HG03342 (cell line): Measurements from ENCODE around the gene C1QTNF12.

Source experiments
- ATAC-seq: cut with Tn5 transposase; IDR thresholded peaks from one replicate; pipeline ENCODE4 v1.9.1; 2021; ENCODE audit warnings: mild to moderate bottlenecking, moderate library complexity; ENCODE audit not compliant: unreplicated experiment

Gene C1QTNF12

GRCh38 chr1:1246577-1247340 lies at the start of gene C1QTNF12:
Gene C1QTNF12 (minus strand): TSS chr1:1246722. CDS start chr1:1246690, 32 bp downstream.
- no peak for ATAC-seq

DNA sequence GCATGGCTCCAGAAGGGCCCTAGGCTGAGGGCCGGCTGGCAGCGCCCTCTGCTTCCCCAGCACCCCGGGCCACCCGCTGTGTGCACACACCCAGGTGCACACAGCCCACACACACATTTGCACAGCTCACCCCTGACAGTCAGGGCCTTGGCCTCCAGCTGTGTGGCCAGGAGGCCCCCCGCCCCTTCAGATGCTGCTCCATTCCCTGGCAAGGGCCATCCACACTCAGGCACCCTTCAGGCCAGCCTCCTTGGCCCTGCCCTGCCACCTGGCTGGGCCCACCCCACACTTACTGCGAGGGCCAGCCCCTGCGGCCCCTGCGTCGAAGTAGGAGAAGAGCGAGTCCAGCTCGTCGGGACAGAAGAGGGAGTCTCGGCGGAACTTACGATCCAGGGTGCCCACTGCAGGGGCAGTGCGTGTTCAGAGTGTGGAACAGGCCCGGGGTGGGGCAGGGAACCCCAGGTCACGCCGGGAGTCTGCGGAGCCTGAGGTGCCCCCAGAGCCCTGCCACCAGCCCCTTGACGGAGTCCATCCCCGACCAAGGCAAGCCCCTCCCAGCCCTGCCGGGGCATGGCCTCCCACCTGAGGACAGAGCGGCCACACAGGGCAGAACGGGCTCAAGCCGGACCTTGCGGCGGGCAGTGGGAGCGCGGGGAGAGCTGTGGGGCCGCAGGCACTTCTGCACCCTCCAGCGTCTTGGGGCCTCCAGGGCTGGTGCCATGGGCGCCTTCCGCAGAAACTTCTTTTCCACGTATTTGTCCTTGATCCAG lies 48.8 kb upstream of the C1QTNF12 start:
- no peak for ATAC-seq

DNA sequence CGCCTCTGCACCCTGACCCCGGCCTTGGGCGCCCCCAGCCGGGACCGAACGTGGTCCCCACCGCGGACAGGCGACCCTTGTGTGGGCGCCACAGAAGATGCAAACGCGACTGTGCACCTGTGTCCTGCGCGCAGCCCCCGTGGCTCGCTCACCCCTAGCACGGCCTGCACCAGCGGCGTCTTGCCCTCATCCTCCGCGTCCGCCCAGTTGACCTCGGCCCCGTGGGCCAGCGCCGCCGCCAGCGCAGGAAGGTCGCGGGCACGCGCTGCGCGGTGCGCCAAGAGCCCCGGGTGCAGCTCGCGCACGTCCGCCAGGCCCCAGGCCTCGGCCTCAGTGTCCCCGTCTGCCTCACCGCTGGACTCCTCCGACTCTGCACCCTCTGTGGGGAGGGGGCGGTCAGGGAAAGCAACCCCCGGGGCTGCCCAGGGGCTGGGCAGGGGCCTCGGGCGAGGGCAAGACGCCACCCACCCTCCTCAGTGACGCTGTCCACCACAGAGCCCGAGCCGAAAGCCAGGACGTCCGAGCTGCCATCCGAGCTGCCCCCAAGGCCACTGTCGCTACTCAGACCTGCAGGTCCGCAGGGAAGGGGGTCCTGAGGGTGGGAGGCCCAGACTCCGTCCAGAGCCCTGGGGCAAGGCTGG lies 47.8 kb upstream of the C1QTNF12 start:
- no peak for ATAC-seq

GRCh38 chr1:1293263-1294249 lies 47.0 kb upstream of the C1QTNF12 start:
- ATAC-seq: no peak

DNA sequence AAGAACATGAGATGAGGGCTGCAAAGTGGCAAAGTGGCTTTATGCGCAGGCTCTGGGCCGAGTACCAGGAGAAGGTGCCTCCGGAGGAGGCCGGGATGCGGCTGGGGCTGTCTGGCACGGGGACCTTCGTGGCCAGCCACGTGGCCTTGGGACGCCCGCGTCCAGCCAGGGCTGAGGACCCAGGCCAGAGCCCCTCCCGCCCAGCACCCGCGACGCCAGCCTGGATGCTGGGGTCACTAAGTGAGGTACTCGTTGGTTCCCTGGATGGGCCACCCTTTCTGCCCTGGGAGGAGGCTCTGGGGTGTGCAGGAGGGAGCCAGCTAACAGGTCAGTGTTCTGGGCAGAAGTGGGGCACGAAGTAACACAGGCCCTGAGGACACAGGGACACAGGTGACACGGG lies 46.3 kb upstream of the C1QTNF12 start:
- ATAC-seq: no peak

GRCh38 chr1:1292442-1292779 lies 45.9 kb upstream of the C1QTNF12 start:
- no peak for ATAC-seq

- ATAC-seq: no peak
Observed at GRCh38 chr1:1291548-1292441, 45.3 kb upstream of the C1QTNF12 start.

DNA sequence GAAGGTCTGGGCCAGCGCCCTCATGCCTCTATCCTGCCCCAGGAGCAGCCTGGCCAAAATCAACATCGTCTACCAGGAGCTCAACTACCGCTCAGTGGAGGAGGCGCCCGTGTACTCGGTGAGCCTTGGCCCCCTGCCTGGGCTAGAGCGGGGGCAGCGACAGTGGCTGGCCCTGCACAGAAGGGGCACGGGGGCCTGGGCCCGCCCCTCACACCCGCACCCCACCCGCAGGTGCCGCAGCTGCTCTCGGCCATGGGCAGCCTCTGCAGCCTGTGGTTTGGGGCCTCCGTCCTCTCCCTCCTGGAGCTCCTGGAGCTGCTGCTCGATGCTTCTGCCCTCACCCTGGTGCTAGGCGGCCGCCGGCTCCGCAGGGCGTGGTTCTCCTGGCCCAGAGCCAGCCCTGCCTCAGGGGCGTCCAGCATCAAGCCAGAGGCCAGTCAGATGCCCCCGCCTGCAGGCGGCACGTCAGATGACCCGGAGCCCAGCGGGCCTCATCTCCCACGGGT lies 44.6 kb upstream of the C1QTNF12 start:
- ATAC-seq: no peak

- no peak for ATAC-seq
Observed at GRCh38 chr1:1290238-1290731, 43.8 kb upstream of the C1QTNF12 start.

DNA sequence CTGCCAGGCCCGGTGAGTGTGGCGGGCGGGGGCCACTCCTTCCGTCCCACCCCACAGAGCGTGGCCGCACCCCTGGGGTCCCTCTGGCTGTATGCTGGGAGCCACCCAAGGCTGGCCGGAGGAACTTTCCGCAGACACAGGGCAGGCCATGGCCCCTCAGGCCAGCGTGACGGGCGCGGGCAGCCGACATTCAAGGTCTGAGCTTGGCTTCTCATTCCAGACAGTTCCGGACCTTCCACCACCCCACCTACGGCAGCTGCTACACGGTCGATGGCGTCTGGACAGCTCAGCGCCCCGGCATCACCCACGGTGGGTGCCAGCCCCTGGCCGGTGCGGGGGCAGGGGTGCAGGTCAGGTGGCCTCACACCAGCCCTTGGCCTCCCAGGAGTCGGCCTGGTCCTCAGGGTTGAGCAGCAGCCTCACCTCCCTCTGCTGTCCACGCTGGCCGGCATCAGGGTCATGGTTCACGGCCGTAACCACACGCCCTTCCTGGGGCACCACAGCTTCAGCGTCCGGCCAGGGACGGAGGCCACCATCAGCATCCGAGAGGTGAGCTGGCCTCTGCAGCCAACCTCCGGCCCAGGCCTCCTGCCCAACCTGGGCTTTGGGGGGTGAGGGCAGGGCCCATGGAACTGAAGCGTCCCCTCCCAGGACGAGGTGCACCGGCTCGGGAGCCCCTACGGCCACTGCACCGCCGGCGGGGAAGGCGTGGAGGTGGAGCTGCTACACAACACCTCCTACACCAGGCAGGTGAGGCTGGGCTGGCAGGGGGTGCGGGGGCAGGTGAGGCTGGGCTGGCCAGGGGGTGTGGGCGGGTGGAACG lies 41.0 kb upstream of the C1QTNF12 start:
- ATAC-seq: no peak

- ATAC-seq: no peak
Observed at GRCh38 chr1:1286313-1287261, 40.1 kb upstream of the C1QTNF12 start.

DNA sequence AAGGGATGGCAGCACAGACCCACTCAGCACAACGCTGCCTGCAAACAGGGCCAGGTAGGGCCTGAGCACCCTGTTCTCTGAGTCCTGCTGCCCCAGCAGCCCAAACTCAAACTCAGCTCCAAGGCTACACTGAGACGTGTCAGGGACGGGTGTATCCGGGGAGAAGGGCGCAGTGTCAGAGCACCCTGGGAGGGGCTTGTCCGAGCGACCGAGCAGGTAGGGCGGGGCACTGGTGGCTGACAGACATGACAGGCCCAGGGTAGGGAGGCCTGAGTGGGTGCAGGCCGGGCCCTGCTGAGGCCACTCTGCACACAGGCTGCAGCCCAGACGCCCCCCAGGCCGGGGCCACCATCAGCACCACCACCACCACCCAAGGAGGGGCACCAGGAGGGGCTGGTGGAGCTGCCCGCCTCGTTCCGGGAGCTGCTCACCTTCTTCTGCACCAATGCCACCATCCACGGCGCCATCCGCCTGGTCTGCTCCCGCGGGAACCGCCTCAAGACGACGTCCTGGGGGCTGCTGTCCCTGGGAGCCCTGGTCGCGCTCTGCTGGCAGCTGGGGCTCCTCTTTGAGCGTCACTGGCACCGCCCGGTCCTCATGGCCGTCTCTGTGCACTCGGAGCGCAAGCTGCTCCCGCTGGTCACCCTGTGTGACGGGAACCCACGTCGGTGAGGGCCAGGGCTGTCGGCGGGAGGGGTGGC lies 39.2 kb upstream of the C1QTNF12 start:
- no peak for ATAC-seq

- no peak for ATAC-seq
Observed at GRCh38 chr1:1285102-1285571, 38.6 kb upstream of the C1QTNF12 start.

- ATAC-seq: no peak
Observed at GRCh38 chr1:1284221-1285101, 37.9 kb upstream of the C1QTNF12 start.

DNA sequence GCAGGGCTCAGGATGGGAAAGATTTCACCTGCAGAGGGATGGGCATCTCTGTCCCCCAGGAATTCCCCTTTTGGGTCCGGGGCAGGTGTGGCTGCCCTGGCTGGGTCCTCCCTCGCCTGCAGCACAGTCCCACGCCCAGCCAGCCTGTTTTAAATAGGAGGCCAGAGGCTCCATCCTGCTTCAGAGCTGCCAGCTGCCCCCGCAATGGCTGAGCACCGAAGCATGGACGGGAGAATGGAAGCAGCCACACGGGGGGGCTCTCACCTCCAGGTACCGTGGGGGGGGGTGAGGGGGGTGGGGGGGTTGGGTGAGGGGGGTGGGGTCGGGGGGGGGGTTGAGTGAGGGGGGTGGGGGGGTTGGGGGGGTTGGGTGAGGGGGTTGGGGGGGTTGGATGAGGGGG lies 37.3 kb upstream of the C1QTNF12 start:
- no peak for ATAC-seq

DNA sequence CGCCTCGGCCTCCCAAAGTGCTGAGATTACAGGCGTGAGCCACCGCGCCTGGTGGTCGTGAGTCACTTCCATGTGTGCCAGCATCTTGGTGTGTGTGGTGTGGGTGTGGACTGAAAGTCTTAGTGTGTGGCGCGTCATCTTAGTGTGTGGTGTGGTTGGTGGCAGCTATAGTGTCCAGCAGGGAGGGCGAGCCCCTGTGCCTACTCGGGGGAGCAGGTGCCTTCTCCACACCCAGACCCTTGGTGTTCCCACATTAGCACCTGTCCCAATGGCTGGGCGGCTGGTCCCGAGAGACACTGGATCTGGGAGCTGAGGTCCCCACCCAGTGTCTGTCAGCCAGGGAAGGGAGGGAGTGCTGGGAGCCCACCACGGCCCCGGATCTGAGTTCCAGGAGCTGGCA lies 36.5 kb upstream of the C1QTNF12 start:
- ATAC-seq: no peak
